Mucosa of descending colon (tissue), 3 donors: ENCODE data around the gene CHRND. TPM values are rescaled to one million over a fixed set of nuclear protein-coding genes. Genes with fewer than 3 reads are reported as not detected.

Source experiments
- ATAC-seq: fragments of 200-7000 bp; cut with Tn5 transposase; one replicate; pipeline ENCODE4 v1.9.1; 2020; ENCODE audit warnings: mild to moderate bottlenecking, moderate library complexity
- DNase-seq, 3 donors: peaks; one replicate each; pipeline ENCODE4 v3.0.0-alpha.2; 2020
- H3K36me3 ChIP-seq: fragments of 200-600 bp; one replicate; pipeline ENCODE4 v1.8.0; 2021; ENCODE audit warnings: low read depth, mild to moderate bottlenecking
- H3K4me1 ChIP-seq: fragments of 200-600 bp; one replicate; pipeline ENCODE4 v1.8.0; 2021; ENCODE audit warnings: low read depth, mild to moderate bottlenecking
- H3K4me3 ChIP-seq: fragments of 200-600 bp; one replicate; pipeline ENCODE4 v1.8.0; 2021; ENCODE audit warnings: mild to moderate bottlenecking
- H3K9me3 ChIP-seq: fragments of 200-600 bp; one replicate; pipeline ENCODE4 v1.8.0; 2021; ENCODE audit warnings: mild to moderate bottlenecking
- CTCF ChIP-seq: fragments of 200-600 bp; IDR thresholded peaks from one replicate; pipeline ENCODE4 v1.8.0; 2022; ENCODE audit warnings: antibody characterized with exemption, mild to moderate bottlenecking
- intact Hi-C, 2 donors: fragments of 100-400 bp; cut with DNase I in 1 of 2; cut with micrococcal nuclease in 1 of 2; formaldehyde crosslinking; loops; one replicate each; pipeline versions ENCODE4 v1.11.0 to v1.11.1; 2022; cut with DNase I, micrococcal nuclease
- total RNA-seq, 3 donors: library from RNA; stranded (reverse); fragmentation: NEBNext Ultra II Directional in 2 of 3; extraction: Animal tissue kit (Norgen Biotek cat#: 25700) in 2 of 3; gene quantifications; one replicate each; pipeline versions ENCODE4 v1.2.1 to v1.2.4, GENCODE V29; 2021 to 2023
- donor health status: DM: no; HTN: no; CAD: no; lungs with moderate emphysema.
- donor health status: DM: no; HTN: no; CAD: no.
- donor health status: DM: no; HTN: yes; CAD: no.

The CHRND gene
- total RNA-seq, 3 donors from 2014 or later = not detected

GRCh38 chr2:232521098-232521497 is 4.9 kb upstream of the CHRND start:
- intact Hi-C loops = no loop called here

GRCh38 chr2:232521959-232522622 is 3.9 kb upstream of the CHRND start:
- no peaks in the 10 kb centered on the region for H3K9me3 ChIP-seq
- intact Hi-C loops = no loop called here
- peak; percentile 86 for TF ChIP-seq CTCF
- peaks cover 17% of the 10 kb centered on the region for H3K4me1 ChIP-seq
- ATAC-seq = peak; percentile 69
- peak in 2 of 3 donors; percentile 71 to 76 for DNase-seq
- no peak overlapping the region for H3K4me3 ChIP-seq
- no peaks in the 10 kb centered on the region for H3K36me3 ChIP-seq

More at GRCh38 chr2:232521098-232521497, 4.9 kb upstream of the CHRND start:
- Histone ChIP-seq H3K36me3 (no peaks in the 10 kb centered on the region), H3K4me1 (peaks cover 17% of the 10 kb centered on the region), H3K4me3 (no peak overlapping the region), H3K9me3 (no peaks in the 10 kb centered on the region)
- ATAC-seq (no peak), DNase-seq (no peak)
- no peak for TF ChIP-seq CTCF

- Histone ChIP-seq H3K4me3 (no peak overlapping the region), H3K9me3 (no peaks in the 10 kb centered on the region), H3K4me1 (peaks cover 17% of the 10 kb centered on the region), H3K36me3 (no peaks in the 10 kb centered on the region)
- no peak for TF ChIP-seq CTCF
- intact Hi-C loops = no loop called here
- ATAC-seq (no peak), DNase-seq (no peak)
These were observed 3.1 kb upstream of the CHRND start for GRCh38 chr2:232522623-232523401.

GRCh38 chr2:232523402-232523681 is 2.6 kb upstream of the CHRND start:
- intact Hi-C loops = no loop called here
- no peak for TF ChIP-seq CTCF

GRCh38 chr2:232523682-232524597 is 2.0 kb upstream of the CHRND start:
- no peak overlapping the region for H3K4me3 ChIP-seq
- TF ChIP-seq CTCF = no peak
- H3K9me3 ChIP-seq = no peaks in the 10 kb centered on the region
- H3K36me3 ChIP-seq = no peaks in the 10 kb centered on the region
- DNase-seq (no peak), ATAC-seq (peak; percentile 48)
- intact Hi-C loops = no loop called here
- peaks cover 17% of the 10 kb centered on the region for H3K4me1 ChIP-seq

More at GRCh38 chr2:232523402-232523681, 2.6 kb upstream of the CHRND start:
- ATAC-seq (no peak), DNase-seq (no peak)
- Histone ChIP-seq H3K4me3 (no peak overlapping the region), H3K9me3 (no peaks in the 10 kb centered on the region), H3K36me3 (no peaks in the 10 kb centered on the region), H3K4me1 (peaks cover 17% of the 10 kb centered on the region)
